ENCODE results near the gene PEX11G.

The PEX11G gene

GRCh38 chr19:7488736-7489353 lies at the start of gene PEX11G:
TSS of gene PEX11G (minus strand) at chr19:7489035. CDS start at chr19:7489010, 25 bp downstream.
- DNase-seq = peak; percentile 85

- no peak for DNase-seq
These were observed 47.3 kb upstream of the PEX11G start for GRCh38 chr19:7535998-7536695.

- peak; percentile 92 for DNase-seq
These were observed 46.5 kb upstream of the PEX11G start, which contains the start of gene PNPLA6 for GRCh38 chr19:7535047-7535997. TSS of gene PNPLA6 (plus strand) at chr19:7535717. CDS start at chr19:7535789, 72 bp downstream.

GRCh38 chr19:7534531-7535046 lies 45.8 kb upstream of the PEX11G start:
- DNase-seq = peak; percentile 85

- DNase-seq = peak; percentile 87
These were observed 45.2 kb upstream of the PEX11G start for GRCh38 chr19:7533925-7534480.

- DNase-seq = peak; percentile 57
These were observed 44.5 kb upstream of the PEX11G start for GRCh38 chr19:7533281-7533885.

GRCh38 chr19:7529610-7530490 lies 41.0 kb upstream of the PEX11G start:
- DNase-seq = no peak

GRCh38 chr19:7529246-7529600 lies 40.4 kb upstream of the PEX11G start:
- DNase-seq = no peak

- DNase-seq = no peak
These were observed 39.8 kb upstream of the PEX11G start for GRCh38 chr19:7528522-7529245.

GRCh38 chr19:7528192-7528519 lies 39.3 kb upstream of the PEX11G start:
- DNase-seq = no peak

GRCh38 chr19:7527516-7528191 lies 38.8 kb upstream of the PEX11G start:
- DNase-seq = no peak

GRCh38 chr19:7526059-7526929 lies 37.5 kb upstream of the PEX11G start:
- no peak for DNase-seq

- no peak for DNase-seq
These were observed 36.3 kb upstream of the PEX11G start for GRCh38 chr19:7524992-7525739.

- no peak for DNase-seq
These were observed 35.7 kb upstream of the PEX11G start for GRCh38 chr19:7524523-7524922.

GRCh38 chr19:7522923-7523667 lies 34.3 kb upstream of the PEX11G start:
- DNase-seq = no peak

GRCh38 chr19:7522072-7522922 lies 33.5 kb upstream of the PEX11G start, which contains the start of gene MCOLN1:
TSS of gene MCOLN1 (plus strand) at chr19:7522624. CDS start at chr19:7522751, 127 bp downstream.
- DNase-seq = peak; percentile 95

Data from fibroblast of skin of right quadriceps (primary cell).